GM18868 (cell line): ENCODE data around the gene MRPL47.

Source experiments
- ATAC-seq: cut with Tn5 transposase; IDR thresholded peaks from one replicate; pipeline ENCODE4 v1.9.1; 2021; ENCODE audit warnings: mild to moderate bottlenecking, moderate library complexity; ENCODE audit not compliant: unreplicated experiment

The MRPL47 gene

DNA sequence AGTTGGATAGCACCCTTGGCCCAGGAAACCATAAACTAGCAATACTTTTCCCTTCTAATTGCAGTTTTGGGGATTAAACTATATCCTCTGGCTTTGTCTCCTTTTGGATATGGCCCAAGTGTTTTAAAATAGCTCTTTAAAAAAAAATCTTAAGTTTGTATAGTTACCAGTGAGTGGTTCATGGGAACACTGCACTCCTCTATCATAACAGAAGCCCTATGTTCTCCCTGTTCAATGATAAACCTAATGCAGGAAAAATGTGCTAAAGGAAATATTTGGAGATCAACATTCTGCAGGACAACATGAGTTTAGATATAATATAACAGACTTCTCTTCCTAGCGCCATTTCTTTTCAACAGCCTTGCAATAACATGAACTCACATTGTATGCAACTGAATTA, 13.1 kb downstream of the MRPL47 start:
- ATAC-seq, result no peak

DNA sequence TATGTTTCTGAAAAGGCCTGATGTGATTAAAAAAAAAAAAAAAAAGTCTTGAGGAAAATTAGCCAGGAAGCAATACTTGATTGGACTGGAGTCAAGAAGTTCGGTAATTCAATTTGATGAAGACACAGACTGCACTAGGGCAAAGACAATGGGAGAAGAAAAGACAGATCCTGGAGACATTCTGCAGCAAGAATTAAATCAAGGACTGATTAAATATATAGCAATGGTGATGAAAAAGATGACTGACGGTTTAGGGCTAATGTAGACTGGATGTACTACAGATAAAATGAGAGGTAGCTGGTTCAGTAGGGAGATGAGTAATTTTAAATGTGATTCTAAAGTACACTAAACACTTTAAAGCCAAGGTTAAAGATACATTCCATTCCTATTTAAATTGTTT, 13.8 kb downstream of the MRPL47 start:
- ATAC-seq, result no peak

DNA sequence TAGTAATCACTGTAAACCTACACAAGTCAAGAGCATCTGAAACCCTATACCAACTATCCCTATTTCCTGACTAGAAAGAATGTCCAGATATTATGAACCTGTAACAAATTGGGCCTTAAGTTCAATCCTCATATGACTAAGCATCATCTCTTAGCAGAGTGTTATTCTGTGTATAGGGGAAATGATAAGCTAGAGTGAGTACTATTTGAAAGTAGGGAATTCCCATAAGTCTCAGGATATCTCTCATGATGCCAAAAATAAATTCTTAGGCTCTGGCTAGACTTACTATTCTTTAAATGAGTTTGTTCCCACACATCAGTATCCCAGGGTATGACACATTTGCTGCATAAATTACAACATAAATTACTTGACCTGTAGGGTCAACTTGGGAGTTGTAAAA, 15.3 kb downstream of the MRPL47 start:
- ATAC-seq, result peak; percentile 87

DNA sequence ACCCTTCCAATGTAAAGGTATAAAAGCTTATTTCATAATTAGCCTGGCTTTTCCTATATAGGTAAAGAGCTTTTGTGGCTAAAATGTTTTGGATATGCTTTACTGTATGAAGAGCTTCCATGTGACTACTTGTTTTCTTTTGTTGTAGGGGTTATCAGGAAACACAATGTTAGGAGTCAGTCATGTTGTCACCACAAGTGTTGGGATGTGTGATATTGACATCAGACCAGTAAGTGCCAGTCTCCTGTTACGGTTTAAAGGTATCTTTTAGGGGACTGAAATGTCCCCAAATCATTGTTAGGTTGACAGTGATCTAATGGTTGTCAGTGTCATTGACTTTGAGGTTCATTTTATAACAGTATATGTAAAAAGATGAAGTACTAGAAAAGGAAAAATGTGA, 23.4 kb downstream of the MRPL47 start:
- ATAC-seq, result no peak

DNA sequence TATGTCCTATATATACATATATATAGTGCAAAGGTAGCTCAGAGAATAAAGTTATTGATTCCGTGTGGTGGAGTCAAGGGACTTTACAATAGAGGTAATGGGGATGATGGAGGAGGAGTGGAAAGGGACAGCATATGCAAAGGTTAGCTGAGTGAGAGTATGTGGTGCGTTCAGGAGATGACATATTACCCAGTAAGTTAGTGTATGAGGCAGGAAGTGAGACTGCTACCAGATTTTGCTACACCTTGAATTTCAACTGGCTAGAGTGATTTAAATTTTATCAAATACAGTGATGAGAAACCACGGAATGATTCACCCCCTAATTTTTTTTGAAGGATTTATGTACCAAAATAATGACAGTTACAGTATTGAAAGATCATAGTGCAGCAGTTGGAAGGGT, 38.9 kb downstream of the MRPL47 start:
- no peak for ATAC-seq

DNA sequence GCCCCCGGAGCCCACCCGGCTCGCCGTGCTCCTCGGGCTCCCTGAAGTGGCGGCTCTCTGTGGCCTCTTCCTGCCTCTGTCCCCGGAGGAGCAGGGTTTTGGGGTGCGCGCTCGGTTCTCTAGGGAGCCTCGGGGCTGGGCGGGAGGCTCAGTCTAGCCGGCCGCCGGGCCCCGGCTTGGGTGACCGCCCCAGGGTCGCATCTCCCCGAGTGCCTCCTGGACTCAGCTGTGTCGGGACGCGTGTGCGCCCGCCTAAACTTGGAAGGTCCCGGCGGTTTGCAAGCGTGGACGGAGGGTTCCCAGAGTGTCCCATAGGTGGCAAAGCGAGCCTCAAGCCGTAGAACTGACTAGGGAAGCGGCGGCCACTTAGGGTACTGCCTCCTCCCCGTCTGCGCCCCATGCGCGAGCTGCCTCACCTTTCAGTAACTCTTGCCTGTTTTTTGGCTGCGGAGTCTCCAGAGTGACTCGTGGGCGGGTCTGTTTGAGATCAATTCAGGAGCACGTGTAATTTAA, 41.1 kb downstream of the MRPL47 start:
- peak; percentile 53 for ATAC-seq

DNA sequence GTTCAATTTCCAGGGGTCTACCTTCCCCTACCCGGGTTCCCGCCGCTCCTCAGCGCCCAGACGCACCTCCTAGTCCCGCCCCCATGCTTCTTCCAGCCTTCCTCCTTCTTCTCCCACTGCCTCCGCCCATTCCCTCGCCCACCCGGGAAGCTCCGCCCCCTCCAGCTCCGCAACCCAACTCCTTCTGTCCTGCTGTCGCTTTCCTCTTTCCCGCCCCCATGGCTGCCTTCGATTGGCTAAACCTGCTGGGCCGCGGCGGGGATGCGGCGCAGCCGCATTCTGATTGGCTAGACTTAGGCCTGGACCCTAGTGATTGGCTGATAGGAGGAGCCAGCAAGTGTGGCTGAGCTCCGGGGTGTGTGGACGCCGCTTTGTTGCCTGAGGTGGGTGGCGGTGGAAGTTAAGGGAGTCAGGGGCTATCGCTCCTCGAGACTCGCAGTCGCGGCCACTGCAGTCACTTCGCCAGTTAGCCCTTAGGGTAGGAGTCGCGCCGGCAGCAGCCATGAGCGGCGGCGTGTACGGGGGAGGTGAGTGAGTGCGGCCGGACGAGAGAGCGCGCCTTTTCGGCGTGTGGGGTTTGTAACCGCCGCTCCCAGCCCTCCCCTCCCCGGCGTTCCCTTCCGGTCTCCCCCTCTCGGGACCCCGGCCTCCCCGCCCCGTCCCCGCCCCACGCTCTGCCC, 41.7 kb downstream of the MRPL47 start, which contains the start of gene ACTL6A:
ACTL6A (plus strand) TSS at position 336 of the 680 bp plus-strand sequence; CDS start at position 503, 167 bp downstream.
- ATAC-seq, result peak; percentile 94

DNA sequence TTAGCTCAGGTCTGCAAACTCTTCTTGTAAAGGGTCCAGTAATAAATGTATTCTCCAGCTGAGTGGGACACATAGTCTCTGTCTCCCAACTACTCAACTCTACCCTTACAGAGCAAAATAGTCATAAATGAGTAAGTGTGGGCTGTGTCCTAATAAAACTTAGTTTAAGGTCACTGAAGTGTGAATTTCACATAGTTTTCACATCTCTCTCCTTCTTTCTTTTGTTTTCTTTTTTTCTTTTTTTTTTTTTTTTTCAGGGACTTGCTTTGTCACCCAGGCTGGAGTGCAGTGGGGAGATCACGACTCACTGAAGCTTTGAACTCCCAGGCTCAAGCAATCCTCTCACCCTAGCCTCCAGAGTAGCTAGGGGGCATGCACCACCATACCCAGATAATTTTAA, 43.6 kb downstream of the MRPL47 start:
- no peak for ATAC-seq

DNA sequence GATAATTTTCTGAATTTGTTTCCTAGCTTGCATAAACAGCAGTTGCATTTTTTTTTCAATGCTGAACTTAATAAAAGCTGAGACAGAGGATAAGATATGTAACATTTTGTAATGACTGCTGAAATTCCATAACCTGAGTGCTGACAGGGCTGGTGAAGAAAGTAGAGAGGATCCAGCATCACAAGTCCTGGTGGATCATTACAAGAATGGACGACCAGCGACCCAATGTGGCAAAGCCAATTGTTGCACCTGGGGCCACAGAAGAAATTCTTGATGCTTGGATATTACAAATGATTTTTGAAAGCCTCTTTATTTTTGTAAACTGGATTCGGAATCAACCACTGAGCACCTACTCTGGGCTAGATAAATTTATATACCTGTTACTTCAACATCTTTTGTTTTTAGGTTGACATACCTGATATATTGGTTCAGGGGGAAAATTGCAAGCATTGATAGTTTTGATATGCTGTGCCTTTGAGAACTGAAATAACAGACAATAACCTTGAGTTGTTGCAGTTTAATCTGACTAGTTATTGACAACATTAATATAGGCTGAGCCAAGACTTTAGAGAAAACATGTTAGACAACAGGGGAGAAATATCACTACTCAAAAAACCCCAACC, 45.6 kb downstream of the MRPL47 start:
- ATAC-seq, result no peak

DNA sequence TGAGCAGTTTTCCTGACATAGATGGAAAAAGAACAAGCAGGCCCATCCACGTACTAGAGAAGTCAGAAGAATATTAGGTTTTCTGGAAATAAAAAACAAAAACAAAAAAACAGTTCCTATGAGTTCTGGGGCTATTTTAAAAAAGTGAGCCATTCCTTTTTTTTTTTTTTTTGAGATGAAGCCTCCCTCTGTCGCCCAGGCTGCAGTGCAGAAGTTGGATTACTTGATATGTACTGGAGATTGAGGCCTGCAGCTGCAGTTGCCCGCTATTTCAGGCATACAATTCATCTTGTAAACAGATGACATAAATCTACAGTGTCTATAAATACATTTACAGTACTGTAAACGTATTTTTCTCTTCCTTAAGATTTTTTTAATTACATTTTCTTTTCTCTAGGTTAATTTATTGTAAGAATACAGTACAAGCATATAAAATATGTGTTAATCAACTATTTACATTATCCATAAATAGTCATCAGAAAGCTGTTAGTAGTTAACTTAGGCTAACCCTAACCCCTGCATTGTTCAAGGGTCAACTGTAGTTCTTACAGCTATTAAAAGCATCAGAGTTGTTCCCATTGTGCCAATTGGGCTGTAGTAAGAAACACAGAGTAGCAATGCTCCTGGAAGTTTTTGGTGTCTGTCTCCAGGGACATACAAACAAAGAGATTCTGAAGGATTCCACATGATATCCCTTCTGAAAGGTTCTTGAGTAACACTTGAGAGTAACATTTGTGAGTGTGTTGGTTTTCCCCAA, 52.9 kb downstream of the MRPL47 start:
- ATAC-seq, result no peak

DNA sequence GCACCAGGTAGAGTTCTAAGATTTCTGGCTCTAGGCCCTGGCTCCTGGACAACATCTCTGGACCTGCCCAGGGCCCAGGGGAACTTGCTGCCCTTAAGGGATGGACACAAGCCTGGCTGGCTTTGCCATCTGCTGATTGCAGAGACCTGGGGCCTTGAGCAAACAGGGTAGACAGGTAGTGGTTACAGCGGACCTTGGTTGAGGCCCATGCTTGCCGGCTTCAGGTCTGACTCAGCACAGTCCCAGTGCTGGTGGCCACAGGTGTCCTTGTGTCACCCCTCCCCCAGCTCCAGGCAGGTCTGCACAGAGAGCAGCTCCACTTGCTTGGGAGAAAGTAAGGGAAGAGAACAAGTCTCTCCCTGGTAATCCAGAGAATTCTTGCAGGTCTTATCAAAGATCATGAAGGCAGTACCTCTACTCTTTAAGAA, 57.6 kb downstream of the MRPL47 start:
- ATAC-seq, result peak; percentile 72

DNA sequence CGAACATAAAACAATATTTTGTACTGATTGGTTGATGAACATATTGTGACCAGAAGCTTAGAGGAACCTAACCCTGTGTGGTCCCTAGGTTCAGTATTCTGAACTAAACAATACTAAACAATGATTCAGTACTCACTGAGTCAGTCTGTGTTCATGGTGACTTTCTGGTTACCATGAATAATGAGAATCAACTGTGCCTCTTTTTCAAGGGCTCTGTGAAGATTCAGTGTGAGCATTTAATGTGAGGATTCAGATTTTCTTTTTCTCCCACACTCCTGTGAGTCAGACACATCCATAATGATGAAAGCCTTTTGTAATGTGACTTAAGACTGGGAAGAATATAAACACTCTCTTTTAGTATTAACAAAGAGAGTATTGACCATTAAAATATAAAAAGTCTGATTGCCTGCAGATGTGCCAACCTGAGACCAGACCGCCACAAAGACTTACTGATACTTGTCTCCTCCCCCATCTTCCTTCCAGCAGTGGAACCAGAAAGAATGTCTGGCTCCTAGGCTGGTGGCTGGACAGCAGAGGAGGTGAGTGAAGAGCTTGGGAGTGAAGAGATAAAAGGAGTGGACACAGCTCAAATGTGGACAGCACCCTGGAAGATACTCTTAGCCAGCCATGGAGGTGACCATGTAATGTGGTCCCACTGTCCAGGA, 59.3 kb downstream of the MRPL47 start:
- ATAC-seq, result no peak

DNA sequence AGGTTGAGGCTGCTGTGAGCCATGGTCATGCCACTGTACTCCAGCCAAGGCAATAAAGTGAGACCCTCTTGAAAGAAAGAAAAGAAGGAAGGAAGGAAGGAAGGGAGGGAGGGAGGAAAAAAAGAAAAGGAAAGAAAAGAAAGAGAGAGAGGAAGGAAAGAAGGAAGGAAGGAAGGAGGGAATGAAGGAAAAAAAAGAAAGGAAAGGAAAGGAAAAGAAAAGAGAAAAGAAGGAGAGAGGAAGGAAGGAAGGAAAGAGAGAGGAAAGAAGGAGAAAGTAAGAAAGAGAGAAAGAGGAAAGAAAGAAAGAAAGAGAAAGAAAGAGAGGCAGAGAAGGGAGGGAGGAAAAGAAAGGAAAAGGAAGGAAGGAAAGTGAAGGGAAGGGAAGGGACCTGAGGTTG, 62.1 kb downstream of the MRPL47 start:
- no peak for ATAC-seq

DNA sequence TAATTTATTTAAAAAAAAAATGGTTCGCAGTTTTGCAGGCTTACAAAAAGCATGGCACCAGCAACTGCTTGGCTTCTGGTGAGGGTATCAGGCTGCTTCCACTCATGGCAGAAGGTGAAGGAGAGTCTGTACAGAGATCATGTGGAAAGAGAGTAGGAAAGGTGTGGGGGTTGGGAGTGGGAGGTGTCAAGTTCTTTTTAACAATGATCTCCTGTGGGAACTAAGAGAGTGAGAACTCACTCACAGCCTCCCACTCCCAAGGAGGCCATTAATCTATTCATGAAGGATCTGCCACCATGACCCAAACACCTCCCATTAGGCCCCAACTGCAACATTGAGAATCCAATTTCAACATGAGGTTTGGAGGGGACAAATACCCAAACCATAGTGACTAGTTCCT, 62.8 kb downstream of the MRPL47 start:
- ATAC-seq, result no peak

DNA sequence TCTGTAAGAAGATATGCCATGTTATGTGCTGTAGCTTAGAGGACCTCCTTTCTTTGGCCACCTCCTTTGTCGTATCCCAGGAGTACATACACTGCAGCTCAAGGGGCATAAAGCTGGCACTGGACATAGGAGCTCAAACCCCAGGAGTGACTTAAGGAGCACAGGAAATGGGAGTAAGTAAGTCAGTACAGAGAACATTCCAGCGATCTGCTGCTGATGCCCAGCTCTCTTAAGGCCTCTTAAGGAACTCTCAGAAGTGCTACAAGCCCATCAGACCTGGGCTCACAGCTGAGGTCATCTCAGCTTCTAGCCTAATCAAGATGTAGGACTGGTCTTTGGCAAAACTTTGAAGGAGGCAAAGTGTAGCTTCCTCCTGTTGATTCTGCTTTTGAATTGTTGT, 63.3 kb downstream of the MRPL47 start:
- ATAC-seq, result no peak
